Measurements from ENCODE around the gene SEMA3E.

The SEMA3E gene

DNA sequence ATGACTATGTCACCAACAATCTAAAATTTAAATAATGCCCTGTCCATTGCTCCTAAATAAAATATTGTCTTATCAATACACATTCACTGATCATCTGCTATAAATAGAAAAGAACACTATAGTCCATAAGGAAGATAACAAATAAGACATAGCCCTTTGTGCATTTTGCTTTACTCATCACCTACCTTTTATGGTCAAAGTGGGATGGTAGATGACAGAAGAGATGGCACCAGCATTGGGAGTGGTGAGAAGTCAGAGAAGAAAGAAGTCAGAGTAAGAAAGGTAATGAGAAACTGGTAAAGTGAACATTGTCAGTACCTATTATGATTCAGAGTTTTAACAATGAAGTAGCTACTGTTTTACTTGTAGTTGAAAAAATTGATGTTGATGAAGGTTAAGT is 31.1 kb downstream of the SEMA3E start:
- in situ Hi-C loops (cut with MboI; ENCODE audit: low pct_unique_long_range_greater_than_20kb, low sequenced_read_pairs, unreplicated experiment): no loop called here
- DNase-seq (ENCODE audit: low spot score): no peak
- TF ChIP-seq, protein P1, sequence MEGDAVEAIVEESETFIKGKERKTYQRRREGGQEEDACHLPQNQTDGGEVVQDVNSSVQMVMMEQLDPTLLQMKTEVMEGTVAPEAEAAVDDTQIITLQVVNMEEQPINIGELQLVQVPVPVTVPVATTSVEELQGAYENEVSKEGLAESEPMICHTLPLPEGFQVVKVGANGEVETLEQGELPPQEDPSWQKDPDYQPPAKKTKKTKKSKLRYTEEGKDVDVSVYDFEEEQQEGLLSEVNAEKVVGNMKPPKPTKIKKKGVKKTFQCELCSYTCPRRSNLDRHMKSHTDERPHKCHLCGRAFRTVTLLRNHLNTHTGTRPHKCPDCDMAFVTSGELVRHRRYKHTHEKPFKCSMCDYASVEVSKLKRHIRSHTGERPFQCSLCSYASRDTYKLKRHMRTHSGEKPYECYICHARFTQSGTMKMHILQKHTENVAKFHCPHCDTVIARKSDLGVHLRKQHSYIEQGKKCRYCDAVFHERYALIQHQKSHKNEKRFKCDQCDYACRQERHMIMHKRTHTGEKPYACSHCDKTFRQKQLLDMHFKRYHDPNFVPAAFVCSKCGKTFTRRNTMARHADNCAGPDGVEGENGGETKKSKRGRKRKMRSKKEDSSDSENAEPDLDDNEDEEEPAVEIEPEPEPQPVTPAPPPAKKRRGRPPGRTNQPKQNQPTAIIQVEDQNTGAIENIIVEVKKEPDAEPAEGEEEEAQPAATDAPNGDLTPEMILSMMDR (IDR thresholded peaks at IDR 0.05; ENCODE audit: extremely low read depth, insufficient read depth, missing control alignments): no peak

DNA sequence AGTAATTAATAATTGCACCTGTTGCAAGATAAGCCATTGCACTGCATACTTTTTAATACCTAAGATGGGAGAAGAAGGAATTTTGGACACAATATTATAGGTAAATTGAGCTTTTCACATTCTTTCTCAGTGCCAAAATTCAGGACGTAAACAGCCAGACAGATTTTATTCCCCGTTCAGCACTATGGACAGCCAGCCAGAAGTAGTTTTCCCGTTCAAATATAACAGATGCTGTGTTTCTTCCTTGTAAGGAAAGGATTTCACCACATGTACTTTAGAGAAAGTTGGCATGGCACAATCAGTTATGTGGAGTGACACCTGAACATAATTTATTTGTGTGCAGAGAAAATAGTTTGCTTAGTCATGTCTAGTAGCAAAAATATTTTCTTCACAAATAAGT is 34.8 kb downstream of the SEMA3E start:
- TF ChIP-seq, protein P1 (IDR thresholded peaks at IDR 0.05; ENCODE audit: extremely low read depth, insufficient read depth, missing control alignments): no peak
- DNase-seq (ENCODE audit: low spot score): no peak
- in situ Hi-C loops (cut with MboI; ENCODE audit: low pct_unique_long_range_greater_than_20kb, low sequenced_read_pairs, unreplicated experiment): no loop called here

DNA sequence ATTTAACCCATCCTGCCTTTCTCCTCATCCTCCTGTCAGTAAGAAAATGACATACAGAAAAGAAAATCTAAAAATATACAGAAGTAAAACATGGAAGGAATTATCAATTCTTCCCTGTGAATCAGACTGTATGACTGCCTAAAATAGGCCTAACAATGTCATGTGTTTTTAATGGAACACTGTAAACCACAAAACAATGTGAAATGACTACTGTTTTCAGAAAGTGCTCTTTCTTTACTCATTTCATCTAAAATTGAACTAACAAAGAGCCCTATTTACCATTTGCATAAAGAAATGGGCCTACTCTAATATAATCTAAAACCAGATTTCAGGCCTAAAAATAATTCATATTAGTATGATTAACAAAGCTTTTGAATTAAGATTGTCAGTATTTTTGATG is 35.7 kb downstream of the SEMA3E start:
- in situ Hi-C loops (cut with MboI; ENCODE audit: low pct_unique_long_range_greater_than_20kb, low sequenced_read_pairs, unreplicated experiment): no loop called here
- DNase-seq (ENCODE audit: low spot score): no peak
- TF ChIP-seq, protein P1 (IDR thresholded peaks at IDR 0.05; ENCODE audit: extremely low read depth, insufficient read depth, missing control alignments): no peak

DNA sequence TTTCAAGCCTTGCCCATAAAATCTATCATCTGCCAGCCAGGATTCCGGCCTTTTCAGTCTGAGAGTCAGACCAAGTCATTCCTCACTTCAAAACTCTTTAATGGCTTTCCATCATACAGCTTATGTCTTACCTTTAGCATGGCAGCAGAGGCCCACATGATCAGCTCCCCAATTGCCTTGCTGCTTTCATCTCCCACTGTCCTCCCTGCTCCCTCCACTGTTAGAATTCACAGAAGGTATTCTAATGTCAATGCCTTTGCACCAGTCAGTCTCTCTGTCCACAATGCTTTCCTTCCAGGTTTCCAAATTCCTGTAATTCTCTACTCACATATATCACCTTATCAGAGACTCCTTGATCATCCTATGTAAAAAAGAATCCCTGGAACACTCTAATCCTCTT is 37.2 kb downstream of the SEMA3E start:
- in situ Hi-C loops (cut with MboI; ENCODE audit: low pct_unique_long_range_greater_than_20kb, low sequenced_read_pairs, unreplicated experiment): no loop called here
- TF ChIP-seq, protein P1 (IDR thresholded peaks at IDR 0.05; ENCODE audit: extremely low read depth, insufficient read depth, missing control alignments): no peak

DNA sequence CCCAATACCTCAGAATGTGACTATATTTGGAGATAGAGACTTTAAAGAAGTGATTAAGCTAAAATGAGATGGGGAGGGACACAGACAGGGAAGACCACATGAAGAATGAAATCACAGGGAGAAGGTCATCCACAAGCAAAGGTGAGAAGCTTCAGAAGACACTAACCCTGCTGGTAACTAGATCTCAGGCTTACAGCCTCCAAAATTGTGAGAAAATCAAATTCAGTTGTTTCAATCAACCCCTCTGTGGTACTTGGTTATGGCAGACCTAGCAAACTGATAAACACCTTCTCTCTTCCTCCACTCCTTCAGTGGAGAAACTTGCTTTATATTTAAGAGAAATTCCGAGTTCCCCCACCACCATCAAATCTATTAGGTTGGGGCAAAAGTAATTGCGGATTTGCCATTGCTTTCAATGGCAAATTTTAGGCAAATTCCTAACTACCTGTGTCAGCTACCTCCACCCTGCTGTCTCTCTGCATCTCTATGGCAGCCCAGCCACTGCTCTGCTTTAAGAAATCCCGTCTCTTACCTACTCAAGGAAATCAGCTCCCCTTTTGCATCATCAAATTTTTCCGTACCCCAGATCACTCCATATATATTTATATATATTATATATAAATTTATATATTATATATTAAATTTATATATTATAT is 38.2 kb downstream of the SEMA3E start:
- in situ Hi-C loops (cut with MboI; ENCODE audit: low pct_unique_long_range_greater_than_20kb, low sequenced_read_pairs, unreplicated experiment): no loop called here
- DNase-seq (ENCODE audit: low spot score): no peak
- TF ChIP-seq, protein P1 (IDR thresholded peaks at IDR 0.05; ENCODE audit: extremely low read depth, insufficient read depth, missing control alignments): no peak

More for the DNA sequence above, 37.2 kb downstream of the SEMA3E start:
- DNase-seq (ENCODE audit: low spot score): no peak

DNA sequence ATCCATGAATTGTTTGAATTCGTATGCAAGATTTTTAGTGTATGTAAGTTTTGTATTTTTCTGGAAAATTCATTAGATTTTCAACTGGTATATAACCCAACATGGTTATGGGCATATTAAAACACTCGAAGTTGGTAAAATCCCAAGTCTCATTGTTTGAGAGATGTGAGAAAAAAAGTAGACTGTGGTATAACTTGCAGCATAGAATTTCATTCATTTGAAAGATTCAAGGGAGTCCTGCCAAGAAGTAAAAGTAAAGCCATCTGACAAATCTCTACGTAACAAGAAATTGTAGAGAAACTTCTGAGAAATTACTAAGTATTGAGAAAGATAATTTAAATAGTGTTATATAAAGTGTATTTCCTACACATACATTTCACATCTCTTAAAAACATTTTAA is 40.2 kb downstream of the SEMA3E start:
- TF ChIP-seq, protein P1 (IDR thresholded peaks at IDR 0.05; ENCODE audit: extremely low read depth, insufficient read depth, missing control alignments): no peak
- DNase-seq (ENCODE audit: low spot score): no peak
- in situ Hi-C loops (cut with MboI; ENCODE audit: low pct_unique_long_range_greater_than_20kb, low sequenced_read_pairs, unreplicated experiment): no loop called here
